Measurements from ENCODE around the gene MCTP1. TPM values are rescaled to one million over a fixed set of nuclear protein-coding genes. Genes with fewer than 3 reads are reported as not detected.

Gene MCTP1
- total RNA-seq, 1 experiment from 2014 or later, result 13.3 TPM

GRCh38 chr5:95063492-95063891, 221.4 kb downstream of the MCTP1 start:
- H3K27ac ChIP-seq, result peak overlapping the region; percentile 54; the same call in 1 of the 2 replicates
- no peak for DNase-seq (ENCODE audit: low read depth in 1 of 2, low spot score in 2 of 2)
- H3K36me3 ChIP-seq, result no peaks in the 10 kb centered on the region
- H3K9me3 ChIP-seq (replicated peaks), result no peaks in the 10 kb centered on the region
- no peak overlapping the region for H3K4me3 ChIP-seq
- H3K27me3 ChIP-seq (replicated peaks), result no peaks in the 10 kb centered on the region
- H3K4me1 ChIP-seq (replicated peaks), result peaks cover 19% of the 10 kb centered on the region

GRCh38 chr5:95060098-95060497, 224.8 kb downstream of the MCTP1 start:
- H3K9me3 ChIP-seq (replicated peaks), result no peaks in the 10 kb centered on the region
- peaks cover 19% of the 10 kb centered on the region for H3K4me1 ChIP-seq (replicated peaks)
- H3K27ac ChIP-seq, result no peak overlapping the region
- DNase-seq (ENCODE audit: low read depth in 1 of 2, low spot score in 2 of 2), result no peak
- H3K27me3 ChIP-seq (replicated peaks), result no peaks in the 10 kb centered on the region
- no peak overlapping the region for H3K4me3 ChIP-seq
- no peaks in the 10 kb centered on the region for H3K36me3 ChIP-seq

GRCh38 chr5:95059636-95060035, 225.3 kb downstream of the MCTP1 start:
- Histone ChIP-seq H3K4me3 (no peak overlapping the region), H3K27me3 (replicated peaks) (no peaks in the 10 kb centered on the region), H3K36me3 (no peaks in the 10 kb centered on the region), H3K9me3 (replicated peaks) (no peaks in the 10 kb centered on the region), H3K27ac (no peak overlapping the region), H3K4me1 (replicated peaks) (peaks cover 19% of the 10 kb centered on the region)
- DNase-seq (ENCODE audit: low read depth in 1 of 2, low spot score in 2 of 2), result no peak

GRCh38 chr5:95057615-95058014, 227.3 kb downstream of the MCTP1 start:
- Histone ChIP-seq H3K4me1 (replicated peaks) (peaks cover 9% of the 10 kb centered on the region), H3K9me3 (replicated peaks) (no peaks in the 10 kb centered on the region), H3K36me3 (no peaks in the 10 kb centered on the region), H3K27ac (no peak overlapping the region), H3K27me3 (replicated peaks) (no peaks in the 10 kb centered on the region), H3K4me3 (no peak overlapping the region)
- DNase-seq (ENCODE audit: low read depth in 1 of 2, low spot score in 2 of 2), result no peak

GRCh38 chr5:95053253-95053652, 231.6 kb downstream of the MCTP1 start:
- no peaks in the 10 kb centered on the region for H3K27me3 ChIP-seq (replicated peaks)
- no peak for DNase-seq (ENCODE audit: low read depth in 1 of 2, low spot score in 2 of 2)
- H3K4me1 ChIP-seq (replicated peaks), result no peaks in the 10 kb centered on the region
- H3K36me3 ChIP-seq, result no peaks in the 10 kb centered on the region
- no peak overlapping the region for H3K27ac ChIP-seq
- no peak overlapping the region for H3K4me3 ChIP-seq
- H3K9me3 ChIP-seq (replicated peaks), result no peaks in the 10 kb centered on the region

- Histone ChIP-seq H3K9me3 (replicated peaks) (no peaks in the 10 kb centered on the region), H3K27ac (no peak overlapping the region), H3K4me1 (replicated peaks) (no peaks in the 10 kb centered on the region), H3K27me3 (replicated peaks) (no peaks in the 10 kb centered on the region), H3K36me3 (no peaks in the 10 kb centered on the region), H3K4me3 (no peak overlapping the region)
- no peak for DNase-seq (ENCODE audit: low read depth in 1 of 2, low spot score in 2 of 2)
These were observed 234.2 kb downstream of the MCTP1 start for GRCh38 chr5:95050708-95051107.

- Histone ChIP-seq H3K36me3 (no peaks in the 10 kb centered on the region), H3K27me3 (replicated peaks) (no peaks in the 10 kb centered on the region), H3K27ac (no peak overlapping the region), H3K4me3 (no peak overlapping the region), H3K9me3 (replicated peaks) (no peaks in the 10 kb centered on the region), H3K4me1 (replicated peaks) (no peaks in the 10 kb centered on the region)
- no peak for DNase-seq (ENCODE audit: low read depth in 1 of 2, low spot score in 2 of 2)
These were observed 236.3 kb downstream of the MCTP1 start for GRCh38 chr5:95048628-95049027.

- Histone ChIP-seq H3K4me3 (no peak overlapping the region), H3K36me3 (no peaks in the 10 kb centered on the region), H3K27ac (no peak overlapping the region), H3K4me1 (replicated peaks) (0 out of 2 replicates have a peak, but pooled peaks cover 6% of the 10 kb centered on the region), H3K9me3 (replicated peaks) (no peaks in the 10 kb centered on the region), H3K27me3 (replicated peaks) (no peaks in the 10 kb centered on the region)
- no peak for DNase-seq (ENCODE audit: low read depth in 1 of 2, low spot score in 2 of 2)
These were observed 239.5 kb downstream of the MCTP1 start for GRCh38 chr5:95045181-95045965.

GRCh38 chr5:95044096-95044495, 240.8 kb downstream of the MCTP1 start:
- no peaks in the 10 kb centered on the region for H3K36me3 ChIP-seq

GRCh38 chr5:95043648-95044047, 241.2 kb downstream of the MCTP1 start:
- no peaks in the 10 kb centered on the region for H3K9me3 ChIP-seq (replicated peaks)
- no peak overlapping the region for H3K4me3 ChIP-seq
- no peaks in the 10 kb centered on the region for H3K36me3 ChIP-seq
- H3K4me1 ChIP-seq (replicated peaks), result 0 out of 2 replicates have a peak, but pooled peaks cover 6% of the 10 kb centered on the region
- no peaks in the 10 kb centered on the region for H3K27me3 ChIP-seq (replicated peaks)
- no peak overlapping the region for H3K27ac ChIP-seq
- DNase-seq (ENCODE audit: low read depth in 1 of 2, low spot score in 2 of 2), result no peak

More at GRCh38 chr5:95044096-95044495, 240.8 kb downstream of the MCTP1 start:
- no peak for DNase-seq (ENCODE audit: low read depth in 1 of 2, low spot score in 2 of 2)
- H3K4me1 ChIP-seq (replicated peaks), result 0 out of 2 replicates have a peak, but pooled peaks cover 6% of the 10 kb centered on the region
- H3K27ac ChIP-seq, result no peak overlapping the region
- no peak overlapping the region for H3K4me3 ChIP-seq
- no peaks in the 10 kb centered on the region for H3K27me3 ChIP-seq (replicated peaks)
- H3K9me3 ChIP-seq (replicated peaks), result no peaks in the 10 kb centered on the region

- H3K36me3 ChIP-seq, result no peaks in the 10 kb centered on the region
- DNase-seq (ENCODE audit: low read depth in 1 of 2, low spot score in 2 of 2), result no peak
- no peaks in the 10 kb centered on the region for H3K27me3 ChIP-seq (replicated peaks)
- H3K4me1 ChIP-seq (replicated peaks), result 0 out of 2 replicates have a peak, but pooled peaks cover 6% of the 10 kb centered on the region
- H3K9me3 ChIP-seq (replicated peaks), result no peaks in the 10 kb centered on the region
- no peak overlapping the region for H3K4me3 ChIP-seq
- no peak overlapping the region for H3K27ac ChIP-seq
These were observed 241.7 kb downstream of the MCTP1 start for GRCh38 chr5:95043234-95043633.

- H3K4me3 ChIP-seq, result no peak overlapping the region
- no peaks in the 10 kb centered on the region for H3K36me3 ChIP-seq
- no peak overlapping the region for H3K27ac ChIP-seq
- no peaks in the 10 kb centered on the region for H3K9me3 ChIP-seq (replicated peaks)
- 0 out of 2 replicates have a peak, but pooled peaks cover 6% of the 10 kb centered on the region for H3K4me1 ChIP-seq (replicated peaks)
- H3K27me3 ChIP-seq (replicated peaks), result no peaks in the 10 kb centered on the region
- DNase-seq (ENCODE audit: low read depth in 1 of 2, low spot score in 2 of 2), result no peak
These were observed 242.9 kb downstream of the MCTP1 start for GRCh38 chr5:95042037-95042436.

GRCh38 chr5:95035891-95036685, 248.8 kb downstream of the MCTP1 start:
- DNase-seq (ENCODE audit: low read depth in 1 of 2, low spot score in 2 of 2), result no peak
- no peak overlapping the region for H3K27ac ChIP-seq

GRCh38 chr5:95032801-95033200, 252.1 kb downstream of the MCTP1 start:
- H3K4me3 ChIP-seq, result no peak overlapping the region

More at GRCh38 chr5:95035891-95036685, 248.8 kb downstream of the MCTP1 start:
- H3K4me1 ChIP-seq (replicated peaks), result no peaks in the 10 kb centered on the region
- H3K36me3 ChIP-seq, result no peaks in the 10 kb centered on the region
- no peak overlapping the region for H3K4me3 ChIP-seq
- H3K27me3 ChIP-seq (replicated peaks), result no peaks in the 10 kb centered on the region
- H3K9me3 ChIP-seq (replicated peaks), result no peaks in the 10 kb centered on the region

More at GRCh38 chr5:95032801-95033200, 252.1 kb downstream of the MCTP1 start:
- H3K36me3 ChIP-seq, result no peaks in the 10 kb centered on the region
- no peaks in the 10 kb centered on the region for H3K27me3 ChIP-seq (replicated peaks)
- H3K9me3 ChIP-seq (replicated peaks), result no peaks in the 10 kb centered on the region
- no peak overlapping the region for H3K27ac ChIP-seq
- DNase-seq (ENCODE audit: low read depth in 1 of 2, low spot score in 2 of 2), result no peak
- peaks cover 7% of the 10 kb centered on the region; the same call in 1 of the 2 replicates for H3K4me1 ChIP-seq (replicated peaks)
